Adipocyte (in vitro differentiated cells): ENCODE data around the gene PRAME.
"Not testable (repeated sequence)": the region's sequence is repeated elsewhere in the genome, so short reads cannot be mapped to it uniquely, and the experiment has no call there.

ENCODE experiments used
- DNase-seq: peaks from one replicate; pipeline ENCODE4 v3.0.0-alpha.2; 2015; ENCODE audit warnings: low read depth
- H3K27me3 ChIP-seq: replicated peaks from 2 replicates; pipeline ENCODE4 v1.7.0; 2013; ENCODE audit warnings: mild to moderate bottlenecking, low read length, moderate library complexity; ENCODE audit not compliant: control insufficient read depth, insufficient read depth
- H3K36me3 ChIP-seq: 2 replicates; pipeline ENCODE4 v1.7.0; 2013; ENCODE audit warnings: low read length, mild to moderate bottlenecking, moderate library complexity; ENCODE audit not compliant: control insufficient read depth, insufficient read depth, severe bottlenecking
- H3K4me1 ChIP-seq: 2 replicates; pipeline ENCODE4 v1.7.0; 2013; ENCODE audit warnings: mild to moderate bottlenecking, low read length, moderate library complexity; ENCODE audit not compliant: control insufficient read depth, insufficient read depth
- H3K4me3 ChIP-seq: 2 replicates; pipeline ENCODE4 v1.7.0; 2013; ENCODE audit warnings: mild to moderate bottlenecking, low read length, moderate library complexity
- H3K9ac ChIP-seq: 2 replicates; pipeline ENCODE4 v1.7.0; 2013; ENCODE audit warnings: mild to moderate bottlenecking, low read length, moderate library complexity
- H3K9me3 ChIP-seq: 2 replicates; pipeline ENCODE4 v1.7.0; 2013; ENCODE audit warnings: mild to moderate bottlenecking, low read length, moderate library complexity; ENCODE audit not compliant: control insufficient read depth

Gene PRAME

GRCh38 chr22:22593250-22593649 is 34.2 kb upstream of the PRAME start:
- Histone ChIP-seq H3K4me3 (no peak overlapping the region), H3K36me3 (no peaks in the 10 kb centered on the region), H3K9me3 (no peaks in the 10 kb centered on the region), H3K9ac (no peak overlapping the region), H3K27me3 (peaks cover 61% of the 10 kb centered on the region), H3K4me1 (no peaks in the 10 kb centered on the region)
- DNase-seq, result no peak

- Histone ChIP-seq H3K9ac (no peak overlapping the region), H3K36me3 (no peaks in the 10 kb centered on the region), H3K27me3 (peaks cover 60% of the 10 kb centered on the region), H3K4me1 (no peaks in the 10 kb centered on the region), H3K4me3 (no peak overlapping the region), H3K9me3 (no peaks in the 10 kb centered on the region)
- peak; percentile 5 for DNase-seq
Measured at GRCh38 chr22:22591348-22592299, 32.6 kb upstream of the PRAME start.

DNA sequence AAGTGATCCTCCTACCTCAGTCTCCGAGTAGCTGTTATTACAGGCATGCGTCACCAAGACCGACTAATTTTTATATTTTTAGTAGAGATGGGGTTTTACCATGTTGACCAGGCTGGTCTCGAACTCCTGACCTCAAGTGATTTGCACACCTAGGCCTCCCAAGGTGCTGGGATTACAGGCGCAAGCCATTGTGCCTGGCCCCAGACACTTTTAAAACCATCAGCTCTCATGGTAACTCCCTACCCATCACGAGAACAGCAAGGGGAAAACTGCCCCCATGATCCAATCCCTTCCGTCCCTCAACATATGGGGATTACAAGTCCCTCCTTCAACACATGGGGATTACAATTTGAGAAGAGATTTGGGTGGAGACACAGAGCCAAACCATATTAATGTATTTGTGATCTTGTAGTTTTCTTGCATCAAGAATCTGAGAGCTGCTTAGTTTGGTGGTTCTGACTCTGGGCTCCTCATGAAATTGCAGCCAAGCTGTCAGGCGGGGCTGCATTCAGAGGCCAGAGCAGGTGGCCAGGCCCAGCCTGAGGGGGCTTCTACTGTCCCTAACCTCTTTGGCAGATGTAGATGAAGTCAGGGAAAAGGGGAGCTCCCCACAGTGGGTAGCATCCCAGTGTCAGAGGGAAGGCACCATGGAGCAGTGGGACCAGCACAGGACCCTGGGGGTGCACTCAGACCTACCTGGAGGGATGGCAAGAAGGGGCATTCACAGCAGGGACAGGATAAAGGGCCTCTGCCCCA is 31.2 kb upstream of the PRAME start:
- H3K9ac ChIP-seq, result no peak overlapping the region
- H3K36me3 ChIP-seq, result no peaks in the 10 kb centered on the region
- peaks cover 53% of the 10 kb centered on the region for H3K27me3 ChIP-seq
- H3K4me3 ChIP-seq, result no peak overlapping the region
- DNase-seq, result no peak
- H3K9me3 ChIP-seq, result no peaks in the 10 kb centered on the region
- H3K4me1 ChIP-seq, result no peaks in the 10 kb centered on the region

- no peak for DNase-seq
Measured at GRCh38 chr22:22588485-22589164, 29.6 kb upstream of the PRAME start.

GRCh38 chr22:22587577-22588188 is 28.6 kb upstream of the PRAME start:
- Histone ChIP-seq H3K4me1 (no peaks in the 10 kb centered on the region), H3K36me3 (no peaks in the 10 kb centered on the region), H3K9ac (no peak overlapping the region), H3K4me3 (no peak overlapping the region), H3K27me3 (peaks cover 47% of the 10 kb centered on the region), H3K9me3 (no peaks in the 10 kb centered on the region)
- DNase-seq, result no peak

More at GRCh38 chr22:22588485-22589164, 29.6 kb upstream of the PRAME start:
- Histone ChIP-seq H3K4me3 (no peak overlapping the region), H3K9me3 (no peaks in the 10 kb centered on the region), H3K27me3 (peaks cover 54% of the 10 kb centered on the region), H3K9ac (no peak overlapping the region), H3K36me3 (no peaks in the 10 kb centered on the region), H3K4me1 (no peaks in the 10 kb centered on the region)

GRCh38 chr22:22584722-22585121 is 25.7 kb upstream of the PRAME start:
- DNase-seq, result no peak
- Histone ChIP-seq H3K4me1 (no peaks in the 10 kb centered on the region), H3K9ac (no peak overlapping the region), H3K9me3 (no peaks in the 10 kb centered on the region), H3K27me3 (peaks cover 32% of the 10 kb centered on the region), H3K36me3 (no peaks in the 10 kb centered on the region), H3K4me3 (no peak overlapping the region)

DNA sequence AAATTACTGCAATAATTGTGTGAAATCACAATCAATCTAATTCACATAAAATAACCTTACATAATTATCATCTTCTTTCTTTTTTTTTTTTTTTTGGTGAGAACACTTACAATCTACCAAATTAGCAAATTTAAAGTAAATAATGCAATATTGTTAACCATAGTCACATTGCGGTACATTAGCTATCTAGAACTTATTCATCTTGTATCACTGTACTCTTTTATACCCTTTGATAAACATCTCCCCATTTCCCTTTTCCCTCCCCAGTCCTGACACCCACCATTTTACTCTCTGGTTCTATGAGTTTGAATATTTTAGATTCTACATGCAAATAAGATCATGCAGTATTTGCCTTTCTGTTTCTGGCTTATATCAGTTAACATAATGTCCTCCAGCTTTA is 24.0 kb upstream of the PRAME start:
- peaks cover 9% of the 10 kb centered on the region for H3K4me1 ChIP-seq
- H3K4me3 ChIP-seq, result no peak overlapping the region
- H3K9ac ChIP-seq, result no peak overlapping the region
- H3K9me3 ChIP-seq, result no peaks in the 10 kb centered on the region
- H3K27me3 ChIP-seq, result peaks cover 17% of the 10 kb centered on the region
- DNase-seq, result no peak
- H3K36me3 ChIP-seq, result no peaks in the 10 kb centered on the region

DNA sequence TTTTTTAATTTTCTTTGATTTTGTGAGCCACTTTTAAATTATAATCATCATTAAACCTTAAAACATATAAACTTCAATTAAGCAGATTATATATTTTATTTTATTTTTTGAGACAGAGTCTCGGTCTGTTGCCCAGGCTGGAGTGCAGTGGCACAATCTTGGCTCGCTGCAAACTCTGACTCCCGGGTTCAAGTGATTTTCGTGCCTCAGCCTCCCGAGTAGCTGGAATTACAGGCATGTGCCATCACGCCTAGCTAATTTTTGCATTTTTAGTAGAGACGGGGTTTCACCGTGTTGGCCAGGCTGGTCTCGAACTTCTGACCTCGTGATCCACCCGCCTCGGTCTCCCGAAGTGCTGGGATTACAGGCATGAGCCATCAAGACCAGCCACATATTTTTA is 22.5 kb upstream of the PRAME start:
- H3K4me1 ChIP-seq, H3K4me3 ChIP-seq, DNase-seq, H3K36me3 ChIP-seq, H3K9ac ChIP-seq, H3K9me3 ChIP-seq: not testable (repeated sequence)
- peaks cover 17% of the 10 kb centered on the region for H3K27me3 ChIP-seq

GRCh38 chr22:22579869-22580604 is 21.0 kb upstream of the PRAME start:
- DNase-seq, result no peak
- H3K9ac ChIP-seq, result no peak overlapping the region
- peaks cover 9% of the 10 kb centered on the region for H3K4me1 ChIP-seq
- H3K9me3 ChIP-seq, result no peaks in the 10 kb centered on the region
- no peaks in the 10 kb centered on the region for H3K36me3 ChIP-seq
- H3K4me3 ChIP-seq, result no peak overlapping the region
- H3K27me3 ChIP-seq, result peaks cover 17% of the 10 kb centered on the region

DNA sequence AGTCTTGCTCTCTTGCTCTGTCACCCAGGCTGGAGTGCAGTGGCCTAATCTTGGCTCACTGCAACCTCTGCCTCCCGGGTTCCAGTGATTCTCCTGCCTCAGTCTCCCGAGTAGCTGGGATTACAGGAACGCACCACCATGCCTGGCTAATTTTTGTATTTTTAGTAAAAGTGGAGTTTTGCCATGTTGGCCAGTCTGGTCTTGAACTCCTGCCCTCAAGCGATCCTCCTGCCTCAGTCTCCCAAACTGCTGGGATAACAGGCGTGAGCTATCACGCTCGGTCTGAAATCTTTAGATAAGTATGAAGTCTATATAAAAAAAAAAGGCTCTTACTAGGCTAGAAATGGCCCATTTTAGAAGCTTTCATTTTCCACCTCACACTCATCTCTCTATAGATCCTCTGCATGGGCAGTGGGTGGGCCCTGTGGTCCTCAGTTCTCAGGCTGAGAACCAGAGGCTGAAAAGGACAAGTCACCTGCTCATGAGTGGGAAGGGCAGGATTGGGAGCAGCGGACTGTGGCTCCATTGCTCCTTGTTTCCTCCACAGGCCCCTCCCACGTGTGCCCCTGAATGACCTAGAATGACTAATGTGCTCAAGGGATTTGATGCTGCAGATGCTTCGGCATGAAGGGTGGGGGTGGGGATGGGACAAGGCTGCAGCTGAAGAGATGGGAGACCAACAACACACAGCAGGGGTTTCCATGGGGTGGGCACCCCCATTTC is 19.8 kb upstream of the PRAME start:
- H3K36me3 ChIP-seq, result no peaks in the 10 kb centered on the region
- no peaks in the 10 kb centered on the region for H3K9me3 ChIP-seq
- DNase-seq, result peak; percentile 22
- no peak overlapping the region for H3K4me3 ChIP-seq
- peaks cover 9% of the 10 kb centered on the region for H3K4me1 ChIP-seq
- peaks cover 25% of the 10 kb centered on the region for H3K27me3 ChIP-seq
- no peak overlapping the region for H3K9ac ChIP-seq
